HG03342 (cell line): ENCODE measurements around the gene AMER1.

Experiments used
- ATAC-seq: cut with Tn5 transposase; IDR thresholded peaks from one replicate; pipeline ENCODE4 v1.9.1; 2021; ENCODE audit warnings: mild to moderate bottlenecking, moderate library complexity; ENCODE audit not compliant: unreplicated experiment

AMER1 gene

DNA sequence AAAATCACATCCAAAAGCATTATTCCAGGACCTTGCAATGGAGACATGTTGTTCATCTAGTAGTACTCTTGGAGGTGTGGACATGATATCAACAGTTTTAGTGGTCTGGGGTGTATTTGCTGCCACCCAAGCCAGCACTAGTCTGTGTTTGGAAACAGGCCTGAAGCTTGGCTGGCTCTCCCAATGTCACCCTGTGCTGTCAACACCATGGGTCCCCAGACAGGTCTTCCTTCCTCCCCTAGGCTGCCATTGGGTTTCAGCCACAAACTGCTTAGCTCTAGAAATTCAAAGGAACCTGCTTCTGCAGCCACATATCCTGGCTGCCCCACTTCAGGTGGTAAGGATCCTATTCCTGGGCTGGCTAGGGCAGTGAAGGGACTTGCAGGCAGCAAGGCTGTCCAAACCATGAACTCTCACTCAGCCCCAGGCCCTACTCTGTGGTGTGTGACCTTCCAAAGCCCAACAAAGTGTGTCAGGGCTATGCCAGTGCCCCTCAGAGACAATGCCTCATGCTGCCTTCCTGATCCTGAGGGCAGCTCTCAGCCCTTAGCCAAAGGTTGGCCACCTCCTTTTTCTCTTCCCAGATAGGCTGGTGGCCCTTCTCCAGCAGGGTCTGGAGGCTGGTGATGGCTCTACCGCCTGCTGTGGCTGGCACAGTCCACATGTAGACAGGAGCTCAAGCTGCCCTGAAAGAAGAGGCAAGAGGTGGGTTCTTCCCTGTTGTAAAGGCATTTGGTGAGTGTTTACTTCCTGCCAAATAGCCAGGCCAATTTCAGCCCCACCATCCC, 18.3 kb downstream of the AMER1 start:
- no peak for ATAC-seq

DNA sequence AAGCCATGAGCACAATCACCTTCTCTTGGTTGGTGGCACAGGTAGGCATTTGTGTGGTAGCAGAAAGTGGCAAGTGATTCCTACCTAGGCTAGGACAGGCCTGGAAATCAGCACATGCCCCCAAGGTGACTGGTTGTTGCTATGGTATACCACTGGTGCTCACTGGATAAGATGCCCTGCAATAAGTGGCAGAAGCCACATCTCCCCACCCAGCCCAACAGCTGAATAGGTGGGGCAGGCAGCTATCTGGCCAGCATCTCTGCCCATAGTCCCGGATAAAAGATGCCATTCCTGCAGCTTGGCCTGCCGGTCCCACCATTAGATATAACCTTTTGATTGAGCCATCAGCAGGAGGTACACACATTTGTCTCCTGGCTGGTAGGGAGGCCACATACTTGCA, 21.1 kb downstream of the AMER1 start:
- no peak for ATAC-seq

GRCh38 chrX:64182208-64182607, 23.3 kb downstream of the AMER1 start:
- no peak for ATAC-seq

- no peak for ATAC-seq
Measured at GRCh38 chrX:64176876-64177275, 28.6 kb downstream of the AMER1 start.

- ATAC-seq, result no peak
Measured at GRCh38 chrX:64169988-64170387, 35.5 kb downstream of the AMER1 start.

- no peak for ATAC-seq
Measured at GRCh38 chrX:64152857-64153256, 52.7 kb downstream of the AMER1 start.

DNA sequence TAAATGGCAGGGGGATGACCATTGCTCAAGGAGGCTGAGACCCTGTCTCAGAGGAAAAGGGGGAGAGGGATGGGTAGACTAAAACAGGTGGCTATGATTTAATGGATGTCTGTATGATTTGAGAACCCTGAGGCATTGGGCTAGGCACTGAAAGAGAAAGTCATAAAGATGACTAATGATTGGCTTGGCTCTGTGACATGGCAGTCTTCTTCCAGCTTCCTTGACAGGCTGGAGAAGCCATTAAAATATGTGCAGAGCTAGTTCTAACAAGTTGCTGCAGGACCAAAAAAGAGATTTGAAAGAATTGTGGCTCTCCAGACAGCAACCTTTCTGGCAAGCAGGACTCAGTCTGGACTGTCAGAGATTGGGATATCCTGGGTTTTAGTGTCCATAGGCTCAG, 53.6 kb downstream of the AMER1 start:
- ATAC-seq, result no peak

- no peak for ATAC-seq
Measured at GRCh38 chrX:64150775-64151174, 54.7 kb downstream of the AMER1 start.
